ENCODE measurements around the gene FSHR. TPM values are rescaled to one million over a fixed set of nuclear protein-coding genes. Genes with fewer than 3 reads are reported as not detected.

Gene FSHR
- total and polyA plus RNA-seq, 2 of the 8 experiments (the other 6 are each of a cell fraction or from before 2014, with no cell fraction given): not detected

DNA sequence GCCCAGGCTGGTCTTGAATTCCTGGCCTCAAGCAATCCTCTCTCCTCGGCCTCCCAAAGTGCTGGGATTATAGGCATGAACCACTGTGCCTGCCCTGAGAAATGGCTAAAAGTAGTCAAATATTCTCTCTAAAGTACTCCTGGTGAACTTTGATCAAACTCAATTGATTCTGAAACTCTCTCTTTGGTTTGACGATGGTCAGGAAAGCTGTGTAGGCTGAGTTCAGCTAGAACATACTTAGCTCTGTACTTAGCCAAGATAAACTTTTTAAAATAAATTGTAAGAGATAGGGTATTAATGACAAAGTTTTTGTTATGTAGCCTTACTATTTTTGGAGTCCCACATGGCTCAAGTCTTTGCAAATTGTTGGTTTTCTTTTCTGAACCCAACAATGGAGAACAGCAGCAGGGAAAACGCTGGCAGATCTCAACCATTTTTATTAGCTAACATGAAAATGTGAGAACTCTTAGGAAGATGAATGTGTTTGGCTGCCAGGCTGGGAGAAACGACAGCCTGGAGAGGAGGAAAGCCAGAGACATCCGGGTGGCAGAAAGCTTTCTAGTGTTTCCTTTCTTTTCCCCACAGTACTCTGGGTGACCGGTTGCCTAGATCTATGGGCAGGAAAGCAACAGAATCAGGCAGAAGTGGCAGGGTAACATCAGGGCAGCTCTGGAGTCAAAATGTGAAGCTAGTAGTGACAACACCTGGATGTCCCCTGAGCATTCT, 205.8 kb downstream of the FSHR start:
- Histone ChIP-seq H3K18ac (ENCODE audit: extremely low read depth, low read length) (no peak overlapping the region), H3K14ac (ENCODE audit: insufficient read length) (no peak overlapping the region), H3K4me2 (ENCODE audit: insufficient read depth in 1 of 2, low read depth in 2 of 2, low read length in 2 of 2) (no peak overlapping the region), H4K8ac (ENCODE audit: extremely low read depth, insufficient read depth, low read length) (no peak overlapping the region), H4K5ac (ENCODE audit: insufficient read length, low read depth, low read length) (no peak overlapping the region), H3K23ac (ENCODE audit: insufficient read length) (no peak overlapping the region), H3K4ac (replicated peaks; ENCODE audit: insufficient read length, low read depth, low read length) (no peak overlapping the region), H2BK5ac (ENCODE audit: low read depth, low read length) (no peak overlapping the region), H2BK15ac (ENCODE audit: low read length) (no peak overlapping the region), H2BK20ac (ENCODE audit: low read length) (no peak overlapping the region), H2BK12ac (ENCODE audit: low read depth, low read length) (no peak overlapping the region), H3K79me1 (ENCODE audit: low read depth, low read length) (no peaks in the 10 kb centered on the region), H4K20me1 (replicated peaks in 1 of 2; ENCODE audit: control insufficient read depth in 1 of 2, insufficient read depth in 2 of 2, low read length in 2 of 2) (no peaks in the 10 kb centered on the region), H4K91ac (replicated peaks; ENCODE audit: insufficient read length, low read length) (no peak overlapping the region), H3K23me2 (ENCODE audit: low read depth, low read length) (no peaks in the 10 kb centered on the region), H2AFZ (ENCODE audit: low read length) (no peak overlapping the region), H3K56ac (replicated peaks; ENCODE audit: insufficient read length, low read depth, low read length) (no peak overlapping the region), H3K4me1 (replicated peaks in 1 of 4; ENCODE audit: control insufficient read depth in 3 of 4, insufficient read depth in 4 of 4, low read length in 3 of 4) (no peaks in the 10 kb centered on the region), H2AK5ac (ENCODE audit: low read depth, low read length) (no peak overlapping the region), H3K9me3 (ENCODE audit: insufficient read depth in 2 of 2, low read depth in 1 of 2, low read length in 1 of 2) (no peaks in the 10 kb centered on the region), H3K9ac (replicated peaks in 1 of 4; ENCODE audit: extremely low read depth in 1 of 4, low read depth in 3 of 4, low read length in 3 of 4) (no peak overlapping the region), H2BK120ac (replicated peaks; ENCODE audit: low read depth, low read length) (no peak overlapping the region), H3K27me3 (replicated peaks in 1 of 4; ENCODE audit: control insufficient read depth in 3 of 4, extremely low read depth in 1 of 4, insufficient read depth in 3 of 4, low read length in 3 of 4) (no peaks in the 10 kb centered on the region), H3K36me3 (ENCODE audit: control insufficient read depth in 2 of 4, insufficient read depth in 4 of 4, low read length in 3 of 4) (no peaks in the 10 kb centered on the region), H3K79me2 (ENCODE audit: control insufficient read depth in 1 of 2, insufficient read depth in 2 of 2, low read length in 2 of 2) (no peaks in the 10 kb centered on the region), H3K27ac (ENCODE audit: low read depth, low read length) (no peak overlapping the region), H3K4me3 (ENCODE audit: extremely low read depth in 1 of 4, insufficient read depth in 2 of 4, low read depth in 3 of 4, low read length in 4 of 4) (no peak overlapping the region)
- DNase-seq (ENCODE audit: low read depth in 1 of 2, low spot score in 2 of 2) (no peak), FAIRE-seq (no peak)
- POLR2A ChIA-PET (ENCODE audit: partially characterized antibody): no interaction called here
- 84% methylated on average over 6 of the region's 6 CpGs; no CpG with 5 or more reads in 1 of the 2 experiments for WGBS, 2 experiments (ENCODE audit: extremely low coverage in 1 of 2, insufficient coverage in 1 of 2, insufficient read length in 1 of 2, insufficient replicate concordance in 2 of 2, low coverage in 1 of 2, low lambda C conversion rate in 2 of 2, missing lambda C conversion rate in 1 of 2)
- CTCF ChIA-PET (ENCODE audit: partially characterized antibody): interaction anchor here (0.6 to 2.5 kb wide), 6 partner anchors 22 to 542 kb away, joined by 3 to 8 read pairs (median 3); no protein-coding TSS in a partner anchor
- no peak for TF ChIP-seq TAF1 (IDR thresholded peaks at IDR 0.05; ENCODE audit: low read depth, low read length)
- no peak for TF ChIP-seq EP300 (IDR thresholded peaks at IDR 0.05; ENCODE audit: borderline replicate concordance in 1 of 2, low read depth in 2 of 2, low read length in 2 of 2)
